Neural crest cell (in vitro differentiated cells): ENCODE measurements around the gene PUS7L. TPM values are rescaled to one million over a fixed set of nuclear protein-coding genes. Genes with fewer than 3 reads are reported as not detected.

ENCODE experiments used
- DNase-seq: peaks from one replicate; pipeline ENCODE4 v3.0.0; 2021; ENCODE audit warnings: low read depth, mixed read lengths, low spot score
- H3K27ac Mint-ChIP-seq: one replicate; pipeline ENCODE4 v1.8.0; 2021; ENCODE audit warnings: mild to moderate bottlenecking, mixed read lengths; ENCODE audit not compliant: unreplicated experiment
- H3K27me3 Mint-ChIP-seq: 2 replicates; pipeline ENCODE4 v1.8.0; 2021; ENCODE audit warnings: low read depth, mild to moderate bottlenecking, mixed read lengths
- H3K36me3 Mint-ChIP-seq: 2 replicates; pipeline ENCODE4 v1.8.0; 2021; ENCODE audit warnings: low read depth, mild to moderate bottlenecking, mixed read lengths
- H3K4me1 Mint-ChIP-seq: 2 replicates; pipeline ENCODE4 v1.8.0; 2021; ENCODE audit warnings: mixed read lengths
- H3K4me3 Mint-ChIP-seq: one replicate; pipeline ENCODE4 v1.8.0; 2021; ENCODE audit warnings: mild to moderate bottlenecking, mixed read lengths
- H3K9me3 Mint-ChIP-seq: 2 replicates; pipeline ENCODE4 v1.8.0; 2021; ENCODE audit warnings: mixed read lengths
- CTCF ChIP-seq: fragments of 200-600 bp; sonication (generic); conservative IDR thresholded peaks from 2 replicates; pipeline ENCODE4 v1.5.0; 2021; ENCODE audit warnings: antibody characterized with exemption, mild to moderate bottlenecking
- total RNA-seq: library from RNA; stranded (reverse); gene quantifications from 2 replicates; pipeline ENCODE4 v1.2.1, GENCODE V29; 2021

PUS7L gene
- total RNA-seq, 1 donor from 2014 or later: 7.8 TPM

GRCh38 chr12:43776498-43776897 lies 17.9 kb upstream of the PUS7L start:
- Mint-ChIP-seq H3K27ac (no peak overlapping the region), H3K4me1 (no peaks in the 10 kb centered on the region), H3K9me3 (no peaks in the 10 kb centered on the region), H3K4me3 (no peak overlapping the region), H3K36me3 (no peaks in the 10 kb centered on the region), H3K27me3 (no peaks in the 10 kb centered on the region)
- peak; percentile 68 for TF ChIP-seq CTCF
- DNase-seq: no peak

GRCh38 chr12:43766291-43766690 lies 7.7 kb upstream of the PUS7L start:
- Mint-ChIP-seq H3K36me3 (peaks cover 2% of the 10 kb centered on the region), H3K9me3 (no peaks in the 10 kb centered on the region), H3K27me3 (no peaks in the 10 kb centered on the region), H3K27ac (no peak overlapping the region), H3K4me3 (no peak overlapping the region), H3K4me1 (no peaks in the 10 kb centered on the region)
- TF ChIP-seq CTCF: no peak
- no peak for DNase-seq

- no peak for TF ChIP-seq CTCF
- H3K27ac Mint-ChIP-seq: no peak overlapping the region
- no peak overlapping the region for H3K4me3 Mint-ChIP-seq
Observed at GRCh38 chr12:43764528-43764927, 5.9 kb upstream of the PUS7L start.

GRCh38 chr12:43763769-43764168 lies 5.2 kb upstream of the PUS7L start:
- no peak overlapping the region for H3K4me3 Mint-ChIP-seq
- H3K27me3 Mint-ChIP-seq: no peaks in the 10 kb centered on the region
- no peak for TF ChIP-seq CTCF
- H3K9me3 Mint-ChIP-seq: peaks cover 3% of the 10 kb centered on the region
- H3K36me3 Mint-ChIP-seq: no peaks in the 10 kb centered on the region
- no peak for DNase-seq
- no peak overlapping the region for H3K27ac Mint-ChIP-seq
- H3K4me1 Mint-ChIP-seq: peaks cover 7% of the 10 kb centered on the region

More at GRCh38 chr12:43764528-43764927, 5.9 kb upstream of the PUS7L start:
- peaks cover 7% of the 10 kb centered on the region for H3K4me1 Mint-ChIP-seq
- H3K27me3 Mint-ChIP-seq: no peaks in the 10 kb centered on the region
- H3K9me3 Mint-ChIP-seq: peaks cover 3% of the 10 kb centered on the region
- DNase-seq: no peak
- H3K36me3 Mint-ChIP-seq: no peaks in the 10 kb centered on the region

GRCh38 chr12:43762596-43762995 lies 4.0 kb upstream of the PUS7L start:
- no peak for TF ChIP-seq CTCF
- H3K9me3 Mint-ChIP-seq: peaks cover 3% of the 10 kb centered on the region
- H3K27me3 Mint-ChIP-seq: no peaks in the 10 kb centered on the region
- no peak overlapping the region for H3K4me3 Mint-ChIP-seq
- H3K4me1 Mint-ChIP-seq: peaks cover 13% of the 10 kb centered on the region
- DNase-seq: no peak
- no peaks in the 10 kb centered on the region for H3K36me3 Mint-ChIP-seq
- H3K27ac Mint-ChIP-seq: no peak overlapping the region

GRCh38 chr12:43761500-43761899 lies 2.9 kb upstream of the PUS7L start:
- Mint-ChIP-seq H3K4me3 (no peak overlapping the region), H3K4me1 (peaks cover 15% of the 10 kb centered on the region), H3K27ac (no peak overlapping the region), H3K9me3 (peaks cover 3% of the 10 kb centered on the region), H3K36me3 (peaks cover 2% of the 10 kb centered on the region), H3K27me3 (no peaks in the 10 kb centered on the region)
- no peak for DNase-seq
- no peak for TF ChIP-seq CTCF
